HG03469 (cell line): ENCODE measurements around the gene XPO5.

ENCODE experiments used
- ATAC-seq: cut with Tn5 transposase; IDR thresholded peaks from one replicate; pipeline ENCODE4 v1.9.1; 2021; ENCODE audit warnings: mild to moderate bottlenecking, moderate library complexity, moderate number of reproducible peaks; ENCODE audit not compliant: unreplicated experiment

The XPO5 gene

GRCh38 chr6:43476746-43477145, 99.1 kb downstream of the XPO5 start:
- ATAC-seq = no peak

GRCh38 chr6:43475516-43475915, 100.3 kb downstream of the XPO5 start:
- no peak for ATAC-seq

- no peak for ATAC-seq
Observed at GRCh38 chr6:43472515-43472914, 103.3 kb downstream of the XPO5 start.
